ENCODE measurements around the gene INPP5D. TPM values are rescaled to one million over a fixed set of nuclear protein-coding genes. Genes with fewer than 3 reads are reported as not detected.

Gene INPP5D
- total RNA-seq, 1 donor from 2014 or later, result 79.2 TPM

- Mint-ChIP-seq H3K4me3 (ENCODE audit: unreplicated experiment) (no peak overlapping the region), H3K36me3 (ENCODE audit: low read depth, unreplicated experiment) (peaks cover 57% of the 10 kb centered on the region), H3K4me1 (ENCODE audit: unreplicated experiment) (no peaks in the 10 kb centered on the region), H3K27ac (ENCODE audit: unreplicated experiment) (no peak overlapping the region), H3K9me3 (ENCODE audit: unreplicated experiment) (no peaks in the 10 kb centered on the region), H3K27me3 (ENCODE audit: unreplicated experiment) (no peaks in the 10 kb centered on the region)
- no peak for DNase-seq (ENCODE audit: low spot score)
- no peak for TF ChIP-seq CTCF (IDR thresholded peaks at IDR 0.05; ENCODE audit: unreplicated experiment)
Measured at GRCh38 chr2:233131936-233132720, 72.0 kb downstream of the INPP5D start.

DNA sequence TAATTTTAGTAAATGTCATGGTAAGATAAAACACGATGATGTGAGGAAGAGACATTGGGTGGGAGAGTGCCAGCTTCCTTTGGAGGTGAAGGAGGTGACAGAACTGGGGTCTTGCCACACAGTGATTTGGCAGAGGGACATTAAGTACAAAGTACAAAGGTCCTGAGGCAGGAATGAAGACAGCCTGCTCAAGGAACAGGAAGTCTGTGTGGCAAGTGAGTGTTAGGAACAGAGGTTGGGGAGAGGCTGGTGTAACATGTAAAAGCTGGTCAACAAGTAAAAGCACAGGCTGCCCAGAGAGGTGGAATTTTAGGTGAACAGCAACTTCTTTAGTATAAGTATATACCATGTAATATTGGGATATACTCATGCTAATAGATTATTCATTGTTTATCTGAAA is 73.1 kb downstream of the INPP5D start:
- H3K27me3 Mint-ChIP-seq (ENCODE audit: unreplicated experiment), result no peaks in the 10 kb centered on the region
- H3K36me3 Mint-ChIP-seq (ENCODE audit: low read depth, unreplicated experiment), result peaks cover 54% of the 10 kb centered on the region
- no peaks in the 10 kb centered on the region for H3K4me1 Mint-ChIP-seq (ENCODE audit: unreplicated experiment)
- no peak overlapping the region for H3K27ac Mint-ChIP-seq (ENCODE audit: unreplicated experiment)
- H3K9me3 Mint-ChIP-seq (ENCODE audit: unreplicated experiment), result no peaks in the 10 kb centered on the region
- peak overlapping the region; percentile 50 for H3K4me3 Mint-ChIP-seq (ENCODE audit: unreplicated experiment)
- no peak for DNase-seq (ENCODE audit: low spot score)
- no peak for TF ChIP-seq CTCF (IDR thresholded peaks at IDR 0.05; ENCODE audit: unreplicated experiment)

- Mint-ChIP-seq H3K9me3 (ENCODE audit: unreplicated experiment) (no peaks in the 10 kb centered on the region), H3K27me3 (ENCODE audit: unreplicated experiment) (no peaks in the 10 kb centered on the region), H3K27ac (ENCODE audit: unreplicated experiment) (no peak overlapping the region), H3K4me1 (ENCODE audit: unreplicated experiment) (peaks cover 4% of the 10 kb centered on the region), H3K36me3 (ENCODE audit: low read depth, unreplicated experiment) (peaks cover 55% of the 10 kb centered on the region), H3K4me3 (ENCODE audit: unreplicated experiment) (no peak overlapping the region)
- no peak for DNase-seq (ENCODE audit: low spot score)
- no peak for TF ChIP-seq CTCF (IDR thresholded peaks at IDR 0.05; ENCODE audit: unreplicated experiment)
Measured at GRCh38 chr2:233135421-233135820, 75.3 kb downstream of the INPP5D start.

DNA sequence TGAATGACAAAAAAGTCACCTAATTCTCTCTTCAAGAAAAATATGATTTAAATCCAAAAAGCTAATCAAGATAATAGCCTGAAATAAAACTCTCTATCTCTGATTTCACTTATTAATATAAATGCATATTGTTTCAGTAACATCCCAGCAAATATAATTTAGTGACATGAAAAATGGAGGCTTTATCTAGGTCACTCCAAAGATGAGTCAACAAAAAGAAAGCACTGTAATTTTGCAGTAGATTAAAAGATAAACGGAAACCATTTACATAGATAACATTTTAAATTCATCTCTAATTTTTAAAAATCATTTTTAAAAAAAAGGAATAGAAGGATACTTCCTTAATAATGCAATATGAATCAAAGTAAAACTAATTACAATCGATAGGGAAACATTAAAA is 76.9 kb downstream of the INPP5D start:
- Mint-ChIP-seq H3K36me3 (ENCODE audit: low read depth, unreplicated experiment) (peaks cover 54% of the 10 kb centered on the region), H3K27ac (ENCODE audit: unreplicated experiment) (no peak overlapping the region), H3K4me3 (ENCODE audit: unreplicated experiment) (no peak overlapping the region), H3K4me1 (ENCODE audit: unreplicated experiment) (peaks cover 4% of the 10 kb centered on the region), H3K27me3 (ENCODE audit: unreplicated experiment) (peaks cover 4% of the 10 kb centered on the region), H3K9me3 (ENCODE audit: unreplicated experiment) (no peaks in the 10 kb centered on the region)
- TF ChIP-seq CTCF (IDR thresholded peaks at IDR 0.05; ENCODE audit: unreplicated experiment), result no peak
- no peak for DNase-seq (ENCODE audit: low spot score)

DNA sequence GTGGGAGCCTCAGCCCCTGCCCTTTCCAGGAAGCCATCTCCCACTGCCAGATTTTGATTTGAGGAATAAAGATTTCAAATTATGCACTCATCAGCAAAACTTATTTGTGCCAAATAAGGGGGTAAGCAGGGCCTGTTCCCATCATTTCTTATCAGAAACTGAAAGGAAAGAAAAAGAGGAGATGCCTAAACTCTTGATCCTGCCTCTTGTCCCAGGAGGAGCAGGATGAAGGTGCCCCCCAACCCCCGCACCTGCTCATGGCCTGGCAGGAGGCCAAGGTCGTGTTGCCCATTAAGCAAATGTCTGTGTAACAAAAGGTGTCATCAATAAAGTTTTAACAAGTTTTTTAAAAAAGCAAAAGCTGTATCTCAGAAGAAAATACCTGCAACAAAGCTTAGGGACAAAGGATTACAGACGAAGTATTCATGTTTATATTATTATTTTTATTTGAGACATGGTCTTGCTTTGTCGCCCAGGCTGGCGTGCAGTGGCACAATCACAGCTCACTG is 80.0 kb downstream of the INPP5D start:
- no peaks in the 10 kb centered on the region for H3K9me3 Mint-ChIP-seq (ENCODE audit: unreplicated experiment)
- no peak for TF ChIP-seq CTCF (IDR thresholded peaks at IDR 0.05; ENCODE audit: unreplicated experiment)
- no peak overlapping the region for H3K4me3 Mint-ChIP-seq (ENCODE audit: unreplicated experiment)
- DNase-seq (ENCODE audit: low spot score), result no peak
- H3K36me3 Mint-ChIP-seq (ENCODE audit: low read depth, unreplicated experiment), result peaks cover 55% of the 10 kb centered on the region
- no peak overlapping the region for H3K27ac Mint-ChIP-seq (ENCODE audit: unreplicated experiment)
- peaks cover 15% of the 10 kb centered on the region for H3K27me3 Mint-ChIP-seq (ENCODE audit: unreplicated experiment)
- peaks cover 4% of the 10 kb centered on the region for H3K4me1 Mint-ChIP-seq (ENCODE audit: unreplicated experiment)

Measured in endothelial cell (in vitro differentiated cells).